ENCODE results near the gene PRSS50.

PRSS50 gene

GRCh38 chr3:46690798-46691197 is 26.9 kb downstream of the PRSS50 start:
- no peak for DNase-seq

DNA sequence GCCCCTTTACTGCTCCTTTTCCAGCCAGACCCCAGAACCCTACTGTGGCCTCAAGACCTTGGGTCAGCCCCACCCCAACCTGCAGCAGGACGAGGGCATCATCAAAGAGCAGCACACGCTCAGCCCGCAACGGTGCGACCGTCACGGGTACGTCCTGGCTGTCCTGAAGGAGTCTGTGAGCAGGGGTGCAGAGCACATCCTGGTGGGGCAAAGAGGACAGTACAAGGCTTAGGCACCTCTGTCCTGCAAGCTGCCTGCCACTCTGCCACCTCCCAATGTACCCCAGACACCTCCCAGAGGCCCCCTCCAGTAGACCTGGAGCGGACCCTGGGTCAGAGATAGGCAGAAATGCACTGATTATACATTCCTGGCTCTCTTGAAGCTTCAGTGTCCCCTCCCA is 32.2 kb downstream of the PRSS50 start:
- DNase-seq, result no peak

DNA sequence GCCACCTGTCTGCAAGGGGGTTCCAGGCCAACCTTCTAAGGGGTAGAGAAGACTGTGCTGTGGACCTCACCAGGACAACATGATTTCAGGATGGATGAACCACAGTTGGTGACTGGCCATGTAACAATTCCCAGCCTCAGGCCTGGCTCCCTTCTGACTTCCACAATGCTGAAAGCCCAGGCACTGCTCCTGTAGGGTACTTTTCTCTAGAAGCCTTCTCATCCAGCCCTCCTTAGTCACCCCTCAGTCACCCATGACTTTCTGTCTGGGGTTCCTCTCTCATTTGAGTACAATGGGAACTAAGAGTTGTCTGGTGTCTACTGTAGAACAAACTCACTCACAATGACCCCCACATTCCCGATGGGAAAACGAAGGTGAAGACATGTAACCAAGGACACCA is 32.8 kb downstream of the PRSS50 start:
- DNase-seq, result no peak

DNA sequence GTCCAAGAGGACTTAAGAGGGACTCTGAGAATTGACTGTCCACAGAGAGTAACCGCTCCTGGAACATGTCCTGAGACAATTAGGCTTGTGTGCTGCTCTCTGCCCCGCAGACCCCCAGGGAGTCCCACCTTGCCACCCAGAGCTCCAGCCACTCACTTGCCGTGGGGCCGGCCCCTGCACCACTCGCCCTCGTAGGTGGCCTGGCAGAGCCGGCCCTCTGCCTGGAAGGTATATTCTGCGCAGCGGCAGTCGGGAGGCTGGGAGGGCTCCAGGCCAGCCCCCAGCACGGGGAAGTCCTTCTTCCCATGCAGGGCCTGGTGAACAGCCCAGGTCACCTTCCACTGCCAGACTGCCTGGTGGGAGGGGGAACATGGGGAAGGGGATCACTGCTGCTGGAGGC is 34.7 kb downstream of the PRSS50 start:
- no peak for DNase-seq

- no peak for DNase-seq
Observed at GRCh38 chr3:46681856-46682540, 35.7 kb downstream of the PRSS50 start.

GRCh38 chr3:46681387-46681786 is 36.3 kb downstream of the PRSS50 start:
- no peak for DNase-seq

DNA sequence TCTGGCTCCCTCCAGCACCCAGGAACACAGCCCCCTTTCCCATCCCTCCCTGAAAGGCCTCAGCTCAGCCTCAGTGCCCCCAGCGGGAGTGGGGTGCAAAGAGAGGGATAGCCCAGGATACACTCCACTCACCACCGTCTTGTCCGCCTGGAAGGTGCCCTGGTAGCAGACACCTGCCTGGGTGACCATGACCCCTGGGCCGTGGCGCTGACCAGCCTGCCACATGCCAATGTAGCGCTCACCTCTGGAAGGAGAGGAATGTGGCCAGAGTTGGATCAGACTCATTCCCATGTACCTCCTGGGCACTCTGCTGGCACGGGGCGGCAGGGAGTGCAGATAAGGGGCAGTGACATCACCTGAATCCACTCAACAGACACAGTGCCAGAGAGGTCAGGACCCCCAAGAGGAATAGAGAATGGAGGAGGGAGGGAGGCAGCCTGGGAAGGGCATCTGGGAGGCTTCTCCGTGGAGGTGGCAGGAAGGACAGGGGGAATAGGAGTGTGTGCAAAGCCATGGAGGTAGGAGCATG is 37.3 kb downstream of the PRSS50 start:
- no peak for DNase-seq

GRCh38 chr3:46679681-46680080 is 38.0 kb downstream of the PRSS50 start:
- no peak for DNase-seq

DNA sequence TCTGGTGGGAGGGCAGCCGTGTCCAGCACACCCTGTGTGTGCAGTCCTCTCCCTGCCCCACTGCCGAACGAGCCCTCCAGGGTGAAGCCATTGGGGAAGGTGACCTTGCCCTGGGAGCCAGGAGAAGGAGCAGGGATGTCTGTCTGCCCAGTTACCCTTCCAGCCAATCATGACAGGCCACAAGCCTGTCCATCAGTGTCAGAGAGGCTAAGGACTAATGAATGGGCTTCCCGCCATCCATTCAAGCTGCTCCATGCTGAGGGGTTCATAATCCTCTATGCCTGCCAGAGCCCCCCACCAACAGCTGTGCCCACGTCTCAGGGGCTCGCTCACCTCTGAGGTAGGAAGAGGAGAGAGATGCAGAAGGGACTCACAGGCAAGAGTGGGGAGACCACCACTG is 39.4 kb downstream of the PRSS50 start:
- DNase-seq, result no peak

GRCh38 chr3:46677411-46677726 is 40.3 kb downstream of the PRSS50 start:
- no peak for DNase-seq

GRCh38 chr3:46676601-46677410 is 40.9 kb downstream of the PRSS50 start:
- no peak for DNase-seq

DNA sequence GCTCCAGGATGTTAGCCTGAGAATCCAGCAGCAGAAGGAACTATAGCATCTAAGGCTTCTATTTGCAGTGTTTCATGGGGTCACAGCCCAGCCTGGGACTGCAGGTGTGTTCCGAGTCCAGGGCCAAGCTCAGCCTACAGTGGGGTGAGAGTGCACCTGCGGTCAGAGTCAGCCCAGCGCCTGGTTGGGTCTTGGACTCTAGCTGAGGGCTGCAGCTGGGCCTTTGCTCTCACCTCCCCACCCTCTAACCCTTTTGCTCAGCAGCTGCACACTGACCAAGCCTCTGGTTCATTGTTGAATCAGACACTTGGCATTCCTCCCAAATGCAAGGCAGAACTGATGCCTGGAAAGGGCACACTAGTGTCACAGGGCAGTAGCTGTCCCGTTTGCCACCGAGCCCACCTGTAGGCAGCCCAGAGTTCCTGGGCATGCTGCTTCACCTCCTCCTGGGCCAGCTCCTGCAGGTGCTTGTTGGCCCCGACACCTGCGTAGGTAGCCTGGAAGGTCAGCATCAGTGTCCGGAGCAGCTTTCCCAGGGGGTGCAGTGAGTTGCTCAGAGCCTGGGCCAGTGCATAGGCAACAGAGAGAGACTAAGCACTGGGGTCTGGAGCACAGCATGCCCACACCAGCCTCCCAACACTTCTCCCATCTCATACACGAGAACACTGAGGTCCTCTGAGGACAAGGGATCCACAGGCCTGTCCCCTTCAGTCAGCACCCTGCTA is 41.7 kb downstream of the PRSS50 start:
- DNase-seq, result no peak

- DNase-seq, result no peak
Observed at GRCh38 chr3:46675426-46675825, 42.2 kb downstream of the PRSS50 start.

- no peak for DNase-seq
Observed at GRCh38 chr3:46674031-46674845, 43.4 kb downstream of the PRSS50 start.

DNA sequence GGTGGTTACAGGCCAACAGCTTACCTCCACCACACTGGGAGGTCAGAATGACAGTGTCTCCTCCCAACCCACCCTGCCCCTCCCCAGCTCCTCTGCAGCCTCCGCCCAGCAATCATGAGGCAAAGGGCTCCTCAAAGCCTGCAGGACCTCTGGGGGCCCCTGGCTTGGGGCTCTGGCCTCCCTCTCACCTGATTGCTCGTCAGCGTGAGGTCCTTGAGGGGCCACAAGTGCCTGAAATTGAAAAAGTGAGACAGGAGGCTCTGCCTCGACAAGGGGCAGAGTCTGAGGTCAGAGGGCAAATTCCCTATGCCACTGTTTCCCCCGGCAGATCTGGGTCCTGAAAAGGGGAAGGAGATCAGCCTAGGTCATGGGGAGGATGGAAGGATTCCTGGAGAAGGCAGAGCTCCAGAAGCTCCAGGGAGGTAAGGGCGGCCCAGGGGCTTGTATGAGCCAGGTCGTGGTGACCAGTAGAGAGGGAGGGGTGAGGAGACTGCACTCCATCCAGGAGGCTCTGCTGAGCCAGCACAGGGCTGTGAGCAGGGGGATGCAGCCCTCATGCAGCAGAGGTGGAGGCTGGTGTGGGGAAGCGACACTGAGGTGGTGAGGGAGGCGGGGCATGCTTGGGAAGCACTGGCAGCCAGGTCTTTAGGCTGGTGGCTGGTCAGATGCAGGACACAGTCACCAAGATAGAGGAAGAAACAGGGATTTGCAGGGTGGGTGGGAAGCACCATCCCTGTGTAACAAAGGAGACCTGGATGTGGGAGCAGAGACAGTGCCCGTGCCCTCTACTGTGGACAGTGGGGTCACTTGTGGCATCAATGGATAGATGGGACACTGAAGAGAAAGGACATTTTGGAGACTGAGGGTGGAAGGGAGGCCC is 44.3 kb downstream of the PRSS50 start:
- no peak for DNase-seq

- no peak for DNase-seq
Observed at GRCh38 chr3:46672349-46672695, 45.3 kb downstream of the PRSS50 start.

DNA sequence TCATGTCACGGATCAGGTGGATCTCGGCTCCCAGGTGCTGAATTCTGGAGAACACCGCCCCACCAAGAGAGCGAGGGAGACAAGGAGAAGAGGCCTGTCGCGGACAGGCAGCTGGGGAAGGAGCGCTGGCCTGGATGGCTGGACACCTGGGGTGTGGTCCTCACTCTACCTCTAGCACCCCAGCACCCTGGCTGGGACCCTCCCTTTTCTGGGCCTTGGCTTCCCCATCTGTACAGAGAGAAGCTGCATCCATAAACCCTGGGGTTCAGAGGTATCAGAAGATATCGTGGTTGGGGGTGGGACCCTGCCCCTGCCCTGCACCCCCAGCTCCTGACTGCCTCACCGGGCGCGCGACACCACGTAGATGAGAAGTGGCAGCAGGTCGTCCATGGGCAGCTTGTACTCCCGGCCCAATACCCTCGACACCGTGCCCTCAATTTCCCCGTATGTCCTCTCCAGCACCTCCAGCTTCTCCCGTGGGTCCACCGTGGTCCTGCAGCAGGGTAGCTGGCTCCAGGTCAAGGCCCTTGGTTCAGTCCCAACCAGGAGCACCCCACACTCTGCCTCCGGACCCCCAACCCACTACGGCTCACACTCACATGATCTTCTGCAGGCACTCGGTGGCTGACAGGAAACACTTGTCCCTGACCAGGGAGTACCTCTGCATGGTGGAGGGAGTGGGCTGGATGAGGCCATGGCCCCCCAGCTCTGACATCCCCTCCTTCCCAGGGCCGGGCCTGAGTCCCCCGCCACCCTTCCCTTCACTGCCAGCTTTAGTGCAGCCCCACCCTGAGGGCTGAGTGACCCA is 45.9 kb downstream of the PRSS50 start:
- DNase-seq, result no peak

GRCh38 chr3:46670891-46671427 is 46.7 kb downstream of the PRSS50 start:
- DNase-seq, result no peak

- no peak for DNase-seq
Observed at GRCh38 chr3:46670000-46670890, 47.4 kb downstream of the PRSS50 start.

All from T-helper 9 cell (primary cell).